ENCODE measurements around the gene CC2D1B.

CC2D1B gene

GRCh38 chr1:52359676-52360594, 6.1 kb downstream of the CC2D1B start:
- no peak for DNase-seq (ENCODE audit: low read depth)

GRCh38 chr1:52358851-52359497, 7.0 kb downstream of the CC2D1B start:
- DNase-seq (ENCODE audit: low read depth) = no peak

GRCh38 chr1:52357397-52357796, 8.6 kb downstream of the CC2D1B start:
- no peak for DNase-seq (ENCODE audit: low read depth)

- DNase-seq (ENCODE audit: low read depth) = no peak
Observed at GRCh38 chr1:52356818-52357355, 9.1 kb downstream of the CC2D1B start.

- DNase-seq (ENCODE audit: low read depth) = no peak
Observed at GRCh38 chr1:52355847-52356505, 10.0 kb downstream of the CC2D1B start.

GRCh38 chr1:52355436-52355835, 10.6 kb downstream of the CC2D1B start:
- DNase-seq (ENCODE audit: low read depth) = no peak

GRCh38 chr1:52352690-52353089, 13.3 kb downstream of the CC2D1B start:
- no peak for DNase-seq (ENCODE audit: low read depth)

GRCh38 chr1:52348704-52349300, 17.2 kb downstream of the CC2D1B start:
- DNase-seq (ENCODE audit: low read depth) = no peak

GRCh38 chr1:52346653-52347052, 19.4 kb downstream of the CC2D1B start:
- DNase-seq (ENCODE audit: low read depth) = no peak

- no peak for DNase-seq (ENCODE audit: low read depth)
Observed at GRCh38 chr1:52345252-52345651, 20.8 kb downstream of the CC2D1B start.

GRCh38 chr1:52343979-52344378, 22.0 kb downstream of the CC2D1B start:
- DNase-seq (ENCODE audit: low read depth) = no peak

- DNase-seq (ENCODE audit: low read depth) = no peak
Observed at GRCh38 chr1:52341655-52342260, 24.2 kb downstream of the CC2D1B start.

GRCh38 chr1:52337439-52337838, 28.6 kb downstream of the CC2D1B start:
- DNase-seq (ENCODE audit: low read depth) = no peak

- DNase-seq (ENCODE audit: low read depth) = no peak
Observed at GRCh38 chr1:52334906-52335528, 31.0 kb downstream of the CC2D1B start.

GRCh38 chr1:52332411-52332810, 33.6 kb downstream of the CC2D1B start:
- no peak for DNase-seq (ENCODE audit: low read depth)

- no peak for DNase-seq (ENCODE audit: low read depth)
Observed at GRCh38 chr1:52328615-52329014, 37.4 kb downstream of the CC2D1B start.

- no peak for DNase-seq (ENCODE audit: low read depth)
Observed at GRCh38 chr1:52325786-52326185, 40.2 kb downstream of the CC2D1B start.

GRCh38 chr1:52323731-52324130, 42.3 kb downstream of the CC2D1B start:
- DNase-seq (ENCODE audit: low read depth) = no peak

GRCh38 chr1:52321061-52321460, 44.9 kb downstream of the CC2D1B start:
- DNase-seq (ENCODE audit: low read depth) = no peak

- no peak for DNase-seq (ENCODE audit: low read depth)
Observed at GRCh38 chr1:52306227-52307006, 59.6 kb downstream of the CC2D1B start.
